ENCODE data around the gene CES2. TPM values are rescaled to one million over a fixed set of nuclear protein-coding genes. Genes with fewer than 3 reads are reported as not detected.

Gene CES2
- total RNA-seq, 1 experiment from 2014 or later: 35.4 TPM

- Histone ChIP-seq H3K79me2 (ENCODE audit: insufficient read depth, low read length) (no peaks in the 10 kb centered on the region), H3K27ac (ENCODE audit: low read depth, low read length) (no peak overlapping the region), H3K9me3 (ENCODE audit: control insufficient read depth in 1 of 2, insufficient read depth in 1 of 2, low read depth in 1 of 2, low read length in 2 of 2) (no peaks in the 10 kb centered on the region), H2AFZ (ENCODE audit: low read depth, low read length, poor library complexity, severe bottlenecking) (no peak overlapping the region), H3K4me2 (ENCODE audit: low read length) (no peak overlapping the region), H3K4me3 (replicated peaks in 1 of 2; ENCODE audit: low read depth in 1 of 2, low read length in 2 of 2) (no peak overlapping the region), H3K9ac (ENCODE audit: low read length) (no peak overlapping the region), H3K9me2 (ENCODE audit: insufficient read depth) (no peaks in the 10 kb centered on the region), H3K36me3 (ENCODE audit: control insufficient read depth in 1 of 2, insufficient read depth in 2 of 2, low read length in 2 of 2) (no peaks in the 10 kb centered on the region), H3K4me1 (ENCODE audit: control insufficient read depth in 1 of 2, insufficient read depth in 2 of 2, low read length in 2 of 2) (peaks cover 7 to 12% of the 10 kb centered on the region in 2 experiments; a peak in 3 of 4 replicates), H4K20me1 (ENCODE audit: insufficient read depth) (no peaks in the 10 kb centered on the region), H3K27me3 (ENCODE audit: insufficient read depth, low read length) (no peaks in the 10 kb centered on the region)
- DNase-seq (ENCODE audit: low read depth, low spot score) (no peak), ATAC-seq (no peak)
- CTCF ChIA-PET: interaction anchor here (1.3 kb wide), 1 partner anchor 10 kb away, joined by 6 read pairs; no protein-coding TSS in a partner anchor
- no TSS peak for BruUV-seq (replicated peaks)
- intact Hi-C loops (cut with micrococcal nuclease): loop anchor here (5.0 to 10.0 kb wide), 2 partner anchors 53 to 205 kb away; partner anchors contain the start of gene PHAF1
- TF ChIP-seq TCF7L2 (IDR thresholded peaks at IDR 0.05; ENCODE audit: borderline replicate concordance, extremely low read depth, insufficient read depth, insufficient read length) (no peak), ELF1 (IDR thresholded peaks at IDR 0.05; ENCODE audit: borderline replicate concordance, low read depth) (no peak), ZNF274 (IDR thresholded peaks at IDR 0.05; ENCODE audit: low read depth, low read length) (no peak), ZFX (IDR thresholded peaks at IDR 0.05) (no peak), YY1 (IDR thresholded peaks at IDR 0.05; ENCODE audit: extremely low read depth, insufficient replicate concordance, low read depth, low read length) (no peak), POLR2AphosphoS5 (IDR thresholded peaks at IDR 0.05; ENCODE audit: low read depth, low read length) (no peak), SP1 (IDR thresholded peaks at IDR 0.05; ENCODE audit: low read depth) (no peak), EZH2 (IDR thresholded peaks at IDR 0.05) (no peak), POLR2A (IDR thresholded peaks at IDR 0.05; ENCODE audit: borderline replicate concordance, extremely low read depth, insufficient read depth, insufficient read length) (no peak), SIN3A (IDR thresholded peaks at IDR 0.05; ENCODE audit: low read depth) (no peak), EZH2phosphoT487 (IDR thresholded peaks at IDR 0.05; ENCODE audit: borderline replicate concordance) (no peak), CTCF (IDR thresholded peaks at IDR 0.05 in 2 of 3, conservative IDR thresholded peaks at IDR 0.05 in 1 of 3; ENCODE audit: borderline replicate concordance in 1 of 3, insufficient read depth in 1 of 3, low read depth in 2 of 3, low read length in 2 of 3) (no peak), FOSL1 (IDR thresholded peaks at IDR 0.05; ENCODE audit: low read depth) (no peak), SRF (IDR thresholded peaks at IDR 0.05; ENCODE audit: low read depth) (no peak), ZBTB33 (IDR thresholded peaks at IDR 0.05; ENCODE audit: extremely low read depth, insufficient replicate concordance, low read length) (no peak), REST (IDR thresholded peaks at IDR 0.05; ENCODE audit: low read depth) (no peak)
- TF ChIP-seq, protein P1, sequence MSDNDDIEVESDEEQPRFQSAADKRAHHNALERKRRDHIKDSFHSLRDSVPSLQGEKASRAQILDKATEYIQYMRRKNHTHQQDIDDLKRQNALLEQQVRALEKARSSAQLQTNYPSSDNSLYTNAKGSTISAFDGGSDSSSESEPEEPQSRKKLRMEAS (IDR thresholded peaks at IDR 0.05): no peak
- TF ChIP-seq, protein P2, sequence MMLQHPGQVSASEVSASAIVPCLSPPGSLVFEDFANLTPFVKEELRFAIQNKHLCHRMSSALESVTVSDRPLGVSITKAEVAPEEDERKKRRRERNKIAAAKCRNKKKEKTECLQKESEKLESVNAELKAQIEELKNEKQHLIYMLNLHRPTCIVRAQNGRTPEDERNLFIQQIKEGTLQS (IDR thresholded peaks at IDR 0.05): no peak
- POLR2A ChIA-PET: no interaction called here
- RAD21 ChIA-PET (ENCODE audit: low non-redundant PET in 1 of 2, low total read pairs in 2 of 2, uncharacterized antibody in 2 of 2, unreplicated experiment in 2 of 2): no interaction called here
Measured at GRCh38 chr16:66899310-66899944, 35.9 kb upstream of the CES2 start.

Data from HCT116 (cell line).